Stromal cell of bone marrow (primary cell): ENCODE data around the gene RNF214.
"Not testable (repeated sequence)": the region's sequence is repeated elsewhere in the genome, so short reads cannot be mapped to it uniquely, and the experiment has no call there.

ENCODE experiments used
- DNase-seq: peaks from one replicate; pipeline ENCODE4 v3.0.0-alpha.2; 2012; ENCODE audit warnings: low read depth

The RNF214 gene

GRCh38 chr11:117232092-117232878 is at the start of gene RNF214:
RNF214 (plus strand) TSS chr11:117232671; CDS start chr11:117234273, 1,602 bp downstream.
- no peak for DNase-seq

DNA sequence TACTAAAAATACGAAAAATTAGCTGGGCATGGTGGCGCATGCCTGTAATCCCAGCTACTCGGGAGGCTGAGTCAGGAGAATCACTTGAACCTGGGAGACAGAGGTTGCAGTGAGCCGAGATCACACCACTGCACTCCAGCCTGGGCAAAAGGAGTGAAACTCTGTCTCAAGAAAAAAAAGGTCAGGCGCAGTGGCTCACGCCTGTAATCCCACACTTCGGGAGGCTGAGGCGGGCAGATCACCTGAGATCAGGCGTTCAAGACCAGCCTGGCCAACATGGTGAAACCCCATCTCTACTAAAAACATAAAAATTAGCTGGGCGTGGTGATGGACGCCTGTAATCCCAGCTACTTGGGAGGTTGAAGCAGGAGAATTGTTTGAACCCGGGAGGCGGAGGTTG is 49.3 kb upstream of the RNF214 start:
- not testable (repeated sequence) for DNase-seq

GRCh38 chr11:117183724-117184349 is 48.6 kb upstream of the RNF214 start:
- DNase-seq, result no peak

GRCh38 chr11:117185736-117186430 is 46.6 kb upstream of the RNF214 start:
- DNase-seq, result no peak

- no peak for DNase-seq
These were observed 46.1 kb upstream of the RNF214 start for GRCh38 chr11:117186431-117186761.

DNA sequence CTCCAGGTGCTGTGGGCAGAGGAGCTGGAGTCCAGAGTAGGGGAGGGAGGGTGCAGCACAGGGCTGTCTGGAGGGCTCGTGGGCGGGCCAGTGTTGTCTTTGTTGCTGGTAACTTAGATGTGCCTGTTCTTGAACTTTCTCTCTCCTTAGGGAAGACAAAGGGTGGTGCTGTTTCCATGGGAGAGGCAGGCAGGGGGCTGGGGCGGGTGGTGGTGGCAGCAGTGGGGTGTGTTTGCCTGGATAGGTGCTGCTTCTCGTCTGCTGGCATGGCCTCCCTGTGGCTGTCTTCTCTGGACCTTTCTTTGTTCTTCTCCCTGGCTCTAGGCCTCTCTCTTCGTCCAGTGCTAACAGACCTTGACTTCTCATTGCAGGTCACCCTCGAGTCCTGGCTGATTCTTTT is 45.5 kb upstream of the RNF214 start:
- no peak for DNase-seq

- no peak for DNase-seq
These were observed 45.1 kb upstream of the RNF214 start for GRCh38 chr11:117187428-117187798.

GRCh38 chr11:117187799-117188481 is 44.5 kb upstream of the RNF214 start:
- no peak for DNase-seq

DNA sequence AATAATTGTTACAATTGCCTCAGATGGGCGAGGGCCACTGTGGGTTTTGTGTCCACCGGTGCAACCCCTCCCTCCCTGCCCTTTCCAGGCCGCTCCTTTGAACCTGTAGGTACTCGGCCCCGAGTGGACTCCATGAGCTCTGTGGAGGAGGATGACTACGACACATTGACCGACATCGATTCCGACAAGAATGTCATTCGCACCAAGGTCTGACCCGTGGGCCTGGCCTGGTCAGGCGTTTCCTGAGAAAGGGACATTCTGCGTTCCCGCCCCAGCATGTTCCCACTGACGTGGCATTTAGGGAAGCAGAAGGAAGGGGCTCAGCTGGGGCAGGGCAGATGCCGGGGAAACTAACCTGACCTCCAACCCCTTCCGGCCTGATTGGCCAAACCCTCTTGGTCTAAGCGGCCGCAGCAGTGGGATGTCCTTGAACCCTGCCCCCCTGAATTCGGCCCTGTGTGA is 43.8 kb upstream of the RNF214 start:
- no peak for DNase-seq

DNA sequence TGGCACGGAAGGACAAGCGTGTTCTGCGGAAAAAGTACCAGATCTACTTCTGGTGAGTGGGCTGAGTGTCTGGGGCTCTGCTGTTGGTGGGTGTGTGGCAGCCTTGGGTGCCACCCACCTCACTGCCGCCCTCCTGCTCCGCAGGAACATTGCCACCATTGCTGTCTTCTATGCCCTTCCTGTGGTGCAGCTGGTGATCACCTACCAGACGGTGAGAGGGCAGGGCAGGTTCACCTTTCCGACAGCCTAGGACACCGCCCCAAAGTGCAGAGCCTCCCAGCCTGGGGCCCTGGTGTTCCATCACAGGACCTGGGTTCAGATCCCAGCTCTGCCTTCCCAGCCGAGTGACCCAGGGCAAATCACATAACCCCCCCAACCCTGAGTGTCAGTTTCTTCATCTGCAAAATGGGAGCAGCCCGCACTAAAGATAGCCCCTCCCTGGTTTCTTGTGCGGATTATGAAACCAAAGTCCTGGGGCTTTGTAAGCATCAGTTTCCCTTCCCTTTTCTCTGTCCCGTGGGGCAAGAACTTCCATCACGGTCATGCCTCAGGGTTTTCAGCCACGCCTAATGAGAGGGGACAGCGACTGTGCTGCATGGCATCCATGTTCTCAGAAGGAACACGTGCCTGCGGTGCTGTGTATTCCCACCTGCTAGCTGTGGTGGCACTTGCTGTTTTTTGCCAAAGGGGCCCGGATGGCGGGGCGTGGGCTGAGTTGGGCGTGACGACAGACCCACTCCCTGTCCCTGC is 43.1 kb upstream of the RNF214 start:
- DNase-seq, result no peak

DNA sequence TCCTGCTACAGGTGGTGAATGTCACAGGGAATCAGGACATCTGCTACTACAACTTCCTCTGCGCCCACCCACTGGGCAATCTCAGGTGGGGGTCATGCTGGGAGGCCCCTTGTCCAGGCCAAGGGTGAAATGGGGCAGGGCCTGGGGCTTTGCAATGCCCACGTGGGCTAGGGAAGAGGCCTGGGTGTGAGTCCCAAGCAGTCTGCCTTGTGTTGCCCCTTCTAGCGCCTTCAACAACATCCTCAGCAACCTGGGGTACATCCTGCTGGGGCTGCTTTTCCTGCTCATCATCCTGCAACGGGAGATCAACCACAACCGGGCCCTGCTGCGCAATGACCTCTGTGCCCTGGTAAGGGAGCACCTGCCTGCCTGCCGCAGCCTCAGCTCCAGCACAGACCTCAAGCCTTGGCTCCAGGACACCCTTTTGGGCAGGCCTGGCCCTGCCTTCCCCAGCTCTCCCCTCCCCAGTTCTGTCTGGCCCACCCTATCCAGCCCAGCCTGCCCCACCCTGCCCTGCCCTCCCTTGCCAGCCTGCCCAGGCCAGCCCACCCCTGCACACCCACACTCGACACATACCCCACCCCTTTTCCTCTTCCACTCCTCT is 42.4 kb upstream of the RNF214 start:
- DNase-seq, result no peak

- no peak for DNase-seq
These were observed 40.6 kb upstream of the RNF214 start for GRCh38 chr11:117191680-117192400.

DNA sequence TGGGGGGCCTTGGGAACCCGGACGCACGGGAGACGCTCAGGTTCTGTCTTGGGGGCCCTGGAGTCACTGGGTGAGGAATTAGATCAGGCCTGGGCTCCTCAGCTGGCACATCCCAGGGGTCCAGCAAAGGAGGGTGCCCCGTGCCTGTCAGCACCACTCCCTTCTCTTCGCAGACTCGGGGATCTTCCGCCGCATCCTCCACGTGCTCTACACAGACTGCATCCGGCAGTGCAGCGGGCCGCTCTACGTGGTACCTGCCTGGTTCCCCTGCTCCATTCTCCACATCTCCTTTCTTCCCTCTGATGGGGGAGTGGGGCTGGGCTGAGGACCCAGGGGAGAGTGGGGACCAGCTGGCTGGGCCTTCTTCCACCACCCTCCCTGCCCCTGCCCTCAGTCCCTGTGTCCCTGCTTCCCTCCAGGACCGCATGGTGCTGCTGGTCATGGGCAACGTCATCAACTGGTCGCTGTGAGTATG is 40.0 kb upstream of the RNF214 start:
- no peak for DNase-seq

DNA sequence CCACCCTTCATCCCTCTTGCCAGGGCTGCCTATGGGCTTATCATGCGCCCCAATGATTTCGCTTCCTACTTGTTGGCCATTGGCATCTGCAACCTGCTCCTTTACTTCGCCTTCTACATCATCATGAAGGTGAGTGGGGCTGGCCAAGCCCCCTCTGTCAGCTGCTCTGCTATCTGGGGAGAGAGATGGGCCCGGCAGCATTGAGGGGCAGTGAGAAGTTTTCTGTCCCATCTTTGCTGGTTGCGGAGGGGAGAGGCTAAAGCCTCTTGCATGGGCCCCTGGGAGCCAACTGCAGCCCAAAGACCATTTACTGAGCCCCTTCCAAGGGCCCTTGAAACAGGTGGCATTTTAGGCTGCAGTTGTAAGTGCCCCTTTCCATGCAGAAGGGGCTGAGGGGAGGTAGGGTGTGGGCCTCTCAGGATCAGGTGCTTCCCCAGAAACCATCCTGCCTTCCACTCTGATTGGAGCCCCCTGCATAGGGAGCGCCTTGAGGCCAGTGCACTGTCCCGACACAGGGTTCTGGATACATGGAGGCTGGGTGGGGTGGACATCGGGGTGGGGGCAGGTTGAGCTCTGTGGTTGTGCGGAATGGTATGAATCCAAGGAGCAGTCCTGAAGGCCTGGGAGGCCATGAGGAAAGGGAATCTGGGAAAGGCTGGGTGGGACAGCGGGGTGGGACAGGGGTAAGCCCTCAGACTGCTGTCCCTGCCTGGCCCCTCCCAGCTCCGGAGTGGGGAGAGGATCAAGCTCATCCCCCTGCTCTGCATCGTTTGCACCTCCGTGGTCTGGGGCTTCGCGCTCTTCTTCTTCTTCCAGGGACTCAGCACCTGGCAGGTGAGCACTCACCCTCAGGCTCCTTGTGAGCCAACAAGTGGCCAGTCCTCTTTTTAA is 39.1 kb upstream of the RNF214 start:
- no peak for DNase-seq

DNA sequence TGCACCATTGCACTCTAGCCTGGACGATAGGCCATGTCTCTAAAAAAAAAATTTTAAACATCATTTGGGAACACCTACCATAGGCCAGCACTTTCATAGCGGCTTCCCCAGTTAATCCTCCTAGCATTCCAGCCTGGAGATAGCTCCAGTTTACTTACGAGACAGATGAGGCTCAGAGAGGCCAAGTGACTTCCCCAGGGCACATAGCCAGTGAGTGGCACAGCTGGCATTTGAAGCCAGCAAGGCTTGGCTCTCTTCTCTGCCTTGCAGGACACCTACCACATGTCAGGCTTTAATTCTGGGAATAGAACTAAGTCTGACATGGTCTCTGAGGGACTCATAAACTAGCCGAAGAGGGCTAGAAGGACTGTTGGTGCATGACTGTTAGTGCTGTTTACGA is 38.2 kb upstream of the RNF214 start:
- no peak for DNase-seq

GRCh38 chr11:117195258-117195657 is 37.2 kb upstream of the RNF214 start:
- no peak for DNase-seq

DNA sequence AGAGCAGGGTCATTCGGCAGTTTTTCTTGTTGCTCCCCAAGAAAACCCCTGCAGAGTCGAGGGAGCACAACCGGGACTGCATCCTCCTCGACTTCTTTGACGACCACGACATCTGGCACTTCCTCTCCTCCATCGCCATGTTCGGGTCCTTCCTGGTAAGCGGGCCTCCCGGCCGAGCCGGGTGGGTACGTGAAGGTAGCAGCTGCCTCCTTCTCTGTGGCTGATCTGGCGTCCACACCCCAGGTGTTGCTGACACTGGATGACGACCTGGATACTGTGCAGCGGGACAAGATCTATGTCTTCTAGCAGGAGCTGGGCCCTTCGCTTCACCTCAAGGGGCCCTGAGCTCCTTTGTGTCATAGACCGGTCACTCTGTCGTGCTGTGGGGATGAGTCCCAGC is 36.7 kb upstream of the RNF214 start:
- no peak for DNase-seq

GRCh38 chr11:117197006-117197405 is 35.5 kb upstream of the RNF214 start:
- no peak for DNase-seq
